GM23248 (cell line): Measurements from ENCODE around the gene GAB4. TPM values are rescaled to one million over a fixed set of nuclear protein-coding genes. Genes with fewer than 3 reads are reported as not detected.

Experiments used
- DNase-seq: peaks from one replicate; pipeline ENCODE4 v3.0.0-alpha.2; 2015
- H2AFZ ChIP-seq: fragments of 200-600 bp; sonication (generic); 2 replicates; pipeline ENCODE4 v1.6.1; 2016; ENCODE audit warnings: antibody characterized with exemption
- H3F3A ChIP-seq: fragments of 200-600 bp; sonication (generic); 2 replicates; pipeline ENCODE4 v1.6.1; 2016; ENCODE audit warnings: mild to moderate bottlenecking, antibody characterized with exemption, mixed run types; ENCODE audit not compliant: insufficient read depth
- H3K27ac ChIP-seq: fragments of 200-600 bp; sonication (generic); 2 replicates; pipeline ENCODE4 v1.5.1; 2016; ENCODE audit warnings: mild to moderate bottlenecking
- H3K27me3 ChIP-seq: fragments of 200-600 bp; sonication (generic); replicated peaks from 2 replicates; pipeline ENCODE4 v1.6.1; 2016; ENCODE audit warnings: mild to moderate bottlenecking; ENCODE audit not compliant: insufficient read depth
- H3K36me3 ChIP-seq: fragments of 200-600 bp; sonication (generic); 2 replicates; pipeline ENCODE4 v1.6.1; 2016; ENCODE audit warnings: low read depth, mild to moderate bottlenecking
- H3K4me1 ChIP-seq: fragments of 200-600 bp; sonication (generic); 2 replicates; pipeline ENCODE4 v1.6.1; 2016; ENCODE audit warnings: mild to moderate bottlenecking; ENCODE audit not compliant: insufficient read depth
- H3K4me2 ChIP-seq: fragments of 200-600 bp; sonication (generic); one replicate; pipeline ENCODE4 v1.6.1; 2016; ENCODE audit warnings: mild to moderate bottlenecking; ENCODE audit not compliant: unreplicated experiment
- H3K4me3 ChIP-seq: fragments of 200-600 bp; sonication (generic); 2 replicates; pipeline ENCODE4 v1.5.1; 2016; ENCODE audit warnings: mild to moderate bottlenecking
- H3K79me2 ChIP-seq: fragments of 200-600 bp; sonication (generic); 2 replicates; pipeline ENCODE4 v1.6.1; 2016; ENCODE audit warnings: mild to moderate bottlenecking; ENCODE audit not compliant: insufficient read depth
- H3K9ac ChIP-seq: fragments of 200-600 bp; sonication (generic); 2 replicates; pipeline ENCODE4 v1.6.1; 2016; ENCODE audit warnings: mild to moderate bottlenecking
- H3K9me2 ChIP-seq: fragments of 200-600 bp; sonication (generic); 2 replicates; pipeline ENCODE4 v1.6.1; 2016; ENCODE audit warnings: mixed run types, mild to moderate bottlenecking, moderate library complexity; ENCODE audit not compliant: insufficient read depth
- H3K9me3 ChIP-seq: fragments of 200-600 bp; sonication (generic); one replicate; pipeline ENCODE4 v1.6.1; 2017; ENCODE audit warnings: low read depth
- H4K20me1 ChIP-seq: fragments of 200-600 bp; sonication (generic); 2 replicates; pipeline ENCODE4 v1.6.0; 2016; ENCODE audit not compliant: insufficient read depth
- EZH2 ChIP-seq: fragments of 200-600 bp; sonication (generic); IDR thresholded peaks from 2 replicates; pipeline ENCODE4 v1.6.1; 2018; ENCODE audit warnings: antibody characterized with exemption, mild to moderate bottlenecking; ENCODE audit not compliant: insufficient read depth, poor library complexity, severe bottlenecking
- EZH2phosphoT487 ChIP-seq: fragments of 200-600 bp; sonication (generic); IDR thresholded peaks from 2 replicates; pipeline ENCODE4 v1.6.1; 2018; ENCODE audit warnings: antibody characterized with exemption, moderate library complexity, mild to moderate bottlenecking, low read depth; ENCODE audit not compliant: insufficient read depth
- WGBS, 2 experiments: methylation state at CpG; one replicate each; pipeline ENCODE4 v1.1.6; 2015 to 2017; ENCODE audit warnings: low lambda C conversion rate in 2 of 2, low coverage in 1 of 2; ENCODE audit errors: missing lambda C conversion rate in 2 of 2; 5-methylcytosine and 5-hydroxymethylcytosine counted together
- in situ Hi-C: fragments of 300-500 bp; cut with MboI; formaldehyde crosslinking; loops from 2 replicates; pipeline ENCODE4 v1.15.0; 2020
- polyA plus RNA-seq: library from polyadenylated mRNA; unstranded; fragments of >200 nt; fragmentation: Nextera tagmentation; extraction: Ambion mirVana; gene quantifications from 2 replicates; pipeline ENCODE4 v1.2.1, GENCODE V29; 2016
- total RNA-seq: library from RNA; depleted of rRNA; stranded (reverse); fragments of >200 nt; shearing (Covaris generic); gene quantifications from 2 replicates; pipeline ENCODE4 v1.2.3, GENCODE V29; 2014

GAB4 gene
- total and polyA plus RNA-seq, 2 experiments from 2014 or later, result not detected

DNA sequence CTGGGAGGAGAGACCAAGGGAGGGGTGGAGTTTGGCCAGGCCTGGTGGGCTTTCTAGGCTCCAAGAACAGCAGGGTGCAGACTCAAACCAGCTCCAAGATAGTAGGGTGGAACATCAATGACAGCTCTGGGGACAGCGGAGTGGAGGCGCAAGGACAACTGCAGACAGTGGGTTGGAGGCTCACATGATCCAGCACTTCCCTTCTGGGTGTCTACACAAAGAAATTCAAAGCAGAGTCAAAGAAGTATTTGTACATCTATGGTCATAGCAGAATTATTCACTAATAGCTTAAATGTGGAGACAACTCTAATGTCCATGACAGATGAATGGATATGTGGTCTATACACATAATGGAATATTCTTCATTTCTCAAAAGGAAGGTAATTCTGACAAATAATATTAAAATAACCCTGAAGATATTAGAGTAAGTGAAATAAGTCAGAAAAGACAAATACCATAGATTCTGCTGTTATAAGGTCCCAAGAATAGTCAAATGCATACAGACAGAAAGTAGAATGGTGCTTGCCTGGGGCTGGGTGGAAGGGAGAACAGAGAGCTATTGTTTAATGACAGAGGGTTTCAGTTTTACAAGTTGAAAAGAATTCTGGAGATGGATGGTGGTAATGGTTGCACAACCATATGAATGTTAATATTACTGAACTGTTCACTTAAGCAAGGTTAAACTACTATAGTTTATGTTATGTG, 5.5 kb upstream of the GAB4 start:
- in situ Hi-C loops, result no loop called here
- no peak for DNase-seq
- no peaks in the 10 kb centered on the region for H3K27me3 ChIP-seq
- H3K9me2 ChIP-seq, result no peaks in the 10 kb centered on the region
- no peak overlapping the region for H3K27ac ChIP-seq
- H4K20me1 ChIP-seq, result no peaks in the 10 kb centered on the region
- TF ChIP-seq EZH2 (no peak), EZH2phosphoT487 (no peak)
- WGBS, 2 experiments, result 82 to 93% methylated on average over 2 of the region's 2 CpGs
- no peaks in the 10 kb centered on the region for H3K4me1 ChIP-seq
- no peak overlapping the region for H3K9ac ChIP-seq
- H3K9me3 ChIP-seq, result no peaks in the 10 kb centered on the region
- no peak overlapping the region for H3K4me2 ChIP-seq
- no peaks in the 10 kb centered on the region for H3K36me3 ChIP-seq
- H3K79me2 ChIP-seq, result no peaks in the 10 kb centered on the region
- no peak overlapping the region for H3K4me3 ChIP-seq
- no peaks in the 10 kb centered on the region for H3F3A ChIP-seq
- no peak overlapping the region for H2AFZ ChIP-seq

DNA sequence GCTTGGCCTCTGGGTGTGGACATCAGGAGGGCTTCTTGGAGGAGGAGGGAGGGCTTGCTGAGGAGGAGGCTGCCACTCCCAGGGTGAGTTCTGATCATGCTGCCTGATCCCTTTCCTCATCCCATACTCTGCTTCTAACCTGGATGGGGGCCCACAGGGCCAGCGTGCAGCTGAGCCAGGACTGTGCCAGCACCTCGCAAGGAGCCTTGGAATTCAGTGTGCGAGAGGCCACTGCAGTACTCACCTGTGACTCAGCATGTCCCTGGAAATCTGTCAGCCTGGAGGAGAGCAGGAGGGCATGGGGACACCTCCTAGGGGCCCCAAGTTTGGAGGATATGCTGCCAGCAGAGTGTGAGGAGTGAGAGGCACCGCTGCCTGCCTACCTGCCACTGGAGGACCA, 4.2 kb upstream of the GAB4 start:
- Histone ChIP-seq H3K36me3 (no peaks in the 10 kb centered on the region), H2AFZ (no peak overlapping the region), H3K79me2 (no peaks in the 10 kb centered on the region), H3K27me3 (no peaks in the 10 kb centered on the region; the same call in 1 of the 2 replicates), H3K4me3 (no peak overlapping the region), H3K9ac (no peak overlapping the region), H3K9me2 (no peaks in the 10 kb centered on the region), H3K4me1 (no peaks in the 10 kb centered on the region), H3K9me3 (no peaks in the 10 kb centered on the region), H3K4me2 (no peak overlapping the region), H3K27ac (no peak overlapping the region), H4K20me1 (no peaks in the 10 kb centered on the region), H3F3A (no peaks in the 10 kb centered on the region)
- DNase-seq, result no peak
- TF ChIP-seq EZH2phosphoT487 (no peak), EZH2 (no peak)
- WGBS, 2 experiments, result 50 to 59% methylated on average over 4 of the region's 4 CpGs
- in situ Hi-C loops, result no loop called here

DNA sequence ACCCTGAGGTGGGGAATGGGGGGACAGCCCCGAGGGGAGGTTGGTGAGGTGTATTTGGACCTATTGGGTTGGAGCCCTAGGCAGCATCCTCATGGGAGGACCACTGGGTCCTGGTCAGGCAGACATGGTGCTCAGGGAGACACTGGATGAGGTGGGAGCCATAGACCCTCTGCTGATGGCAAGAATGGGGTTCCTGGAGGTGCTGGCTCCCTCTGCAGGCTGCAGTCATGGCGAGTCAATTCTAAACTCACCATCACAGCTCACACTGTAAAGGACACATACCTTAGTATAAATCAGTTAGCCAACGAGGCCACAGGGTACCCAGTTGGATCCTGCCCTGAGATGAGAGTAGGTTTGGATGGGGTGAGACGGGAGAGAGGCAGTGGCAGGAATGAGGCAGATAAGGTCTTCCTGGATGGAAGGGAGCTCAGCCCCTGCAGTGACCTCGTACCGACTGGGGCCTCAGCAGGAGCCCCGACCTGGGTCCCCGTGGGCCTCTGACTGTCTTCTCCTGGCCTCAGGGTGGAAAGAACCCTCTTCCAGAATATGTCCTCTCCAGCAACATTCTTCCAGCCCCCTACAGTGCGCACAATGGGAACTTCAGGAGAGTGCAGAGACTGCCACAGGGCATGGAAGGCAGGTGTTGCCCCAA, 1.7 kb upstream of the GAB4 start:
- H3K36me3 ChIP-seq, result no peaks in the 10 kb centered on the region
- no peaks in the 10 kb centered on the region for H3K79me2 ChIP-seq
- TF ChIP-seq EZH2phosphoT487 (no peak), EZH2 (no peak)
- H3K27ac ChIP-seq, result no peak overlapping the region
- H4K20me1 ChIP-seq, result no peaks in the 10 kb centered on the region
- no peaks in the 10 kb centered on the region for H3K9me2 ChIP-seq
- H3F3A ChIP-seq, result no peaks in the 10 kb centered on the region
- WGBS, 2 experiments, result 30 to 34% methylated on average over 9 of the region's 9 CpGs
- no peak for DNase-seq
- in situ Hi-C loops, result no loop called here
- no peak overlapping the region for H3K4me3 ChIP-seq
- H3K9ac ChIP-seq, result no peak overlapping the region
- H3K27me3 ChIP-seq, result no peaks in the 10 kb centered on the region; the same call in 1 of the 2 replicates
- H3K9me3 ChIP-seq, result no peaks in the 10 kb centered on the region
- no peak overlapping the region for H3K4me2 ChIP-seq
- H2AFZ ChIP-seq, result no peak overlapping the region
- no peaks in the 10 kb centered on the region for H3K4me1 ChIP-seq

DNA sequence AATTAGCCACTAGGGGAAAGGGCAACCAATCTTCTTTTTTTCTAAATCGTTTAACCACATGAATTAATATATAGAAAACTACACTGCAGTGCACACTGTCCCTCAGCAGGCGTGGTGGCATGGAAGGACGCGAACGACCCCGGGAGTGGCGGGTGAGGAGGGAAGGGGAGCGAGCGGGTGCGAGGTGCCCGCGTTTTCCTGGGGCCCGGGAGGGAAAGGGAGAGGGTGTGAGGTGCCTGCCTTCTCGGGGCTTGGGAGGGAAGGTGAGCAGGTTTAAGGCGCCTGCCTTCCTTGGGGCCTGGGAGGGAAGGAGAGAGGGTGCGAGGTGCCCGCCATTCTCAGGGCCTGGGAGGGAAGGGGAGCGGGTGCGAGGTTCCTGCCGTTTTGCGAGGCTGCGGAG, 765 bp downstream of the GAB4 start:
- H3K9me3 ChIP-seq, result no peaks in the 10 kb centered on the region
- 8 to 10% methylated on average over 17 to 22 of the region's 22 CpGs for WGBS, 2 experiments
- no peaks in the 10 kb centered on the region for H4K20me1 ChIP-seq
- no peak overlapping the region for H3K27ac ChIP-seq
- H3K4me3 ChIP-seq, result no peak overlapping the region
- H3K79me2 ChIP-seq, result no peaks in the 10 kb centered on the region
- H3F3A ChIP-seq, result no peaks in the 10 kb centered on the region
- no peak for DNase-seq
- H3K9me2 ChIP-seq, result no peaks in the 10 kb centered on the region
- no peak for TF ChIP-seq EZH2
- TF ChIP-seq EZH2phosphoT487, result no peak
- no peak overlapping the region for H3K4me2 ChIP-seq
- no peaks in the 10 kb centered on the region; the same call in 1 of the 2 replicates for H3K27me3 ChIP-seq
- H2AFZ ChIP-seq, result no peak overlapping the region
- H3K9ac ChIP-seq, result no peak overlapping the region
- no peaks in the 10 kb centered on the region for H3K4me1 ChIP-seq
- in situ Hi-C loops, result no loop called here
- H3K36me3 ChIP-seq, result no peaks in the 10 kb centered on the region
